ENCODE measurements around the gene DCST1. TPM values are rescaled to one million over a fixed set of nuclear protein-coding genes. Genes with fewer than 3 reads are reported as not detected.

Gene DCST1
- total RNA-seq, 1 experiment from 2014 or later: 0.15 TPM

DNA sequence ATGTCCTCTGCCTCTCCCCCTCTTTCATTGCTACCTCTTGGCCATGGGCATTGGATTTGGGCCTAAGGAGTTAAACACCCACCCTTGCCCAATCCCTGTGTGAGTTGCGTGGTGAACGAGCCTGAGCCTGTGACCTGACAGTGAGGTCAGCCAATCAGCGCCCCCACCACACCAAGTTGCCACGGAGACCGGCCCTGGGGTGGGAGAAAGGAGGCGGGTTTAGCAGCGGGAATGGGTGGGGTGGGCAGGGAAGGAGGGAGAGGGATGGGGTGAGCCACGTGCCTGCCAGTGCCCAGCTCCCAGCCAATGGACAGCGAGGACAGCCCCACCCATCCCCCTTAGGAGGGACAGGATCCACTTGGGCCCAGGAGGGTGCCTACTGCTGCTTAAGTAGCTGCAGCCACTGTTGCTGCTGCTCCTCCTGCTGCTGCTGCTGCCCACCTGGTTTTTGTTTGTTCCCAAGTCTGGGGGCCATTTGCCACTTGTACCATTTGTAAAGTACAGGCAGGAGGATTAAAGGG, 21.5 kb upstream of the DCST1 start (continued):
- TF ChIP-seq ATF1 (CRISPR knock-in tag; IDR thresholded peaks at IDR 0.05) (no peak), ZNF416 (CRISPR knock-in tag; IDR thresholded peaks at IDR 0.05) (no peak), CBFB (CRISPR knock-in tag; IDR thresholded peaks at IDR 0.05; ENCODE audit: low read depth) (no peak), RELA (CRISPR knock-in tag; IDR thresholded peaks at IDR 0.05; ENCODE audit: borderline replicate concordance) (no peak), ZNF219 (CRISPR knock-in tag; IDR thresholded peaks at IDR 0.05; ENCODE audit: borderline replicate concordance) (no peak), EMX1 (CRISPR knock-in tag; IDR thresholded peaks at IDR 0.05) (no peak), CREM (CRISPR knock-in tag; IDR thresholded peaks at IDR 0.05) (no peak), RORB (CRISPR knock-in tag; IDR thresholded peaks at IDR 0.05) (no peak), ZNF138 (CRISPR knock-in tag; conservative IDR thresholded peaks at IDR 0.05) (no peak), NR2C2 (CRISPR knock-in tag; IDR thresholded peaks at IDR 0.05) (no peak), MYBL2 (CRISPR knock-in tag; IDR thresholded peaks at IDR 0.05) (no peak), IRF2 (CRISPR knock-in tag; IDR thresholded peaks at IDR 0.05; ENCODE audit: borderline replicate concordance, low read depth) (no peak), TCF7 (CRISPR knock-in tag; IDR thresholded peaks at IDR 0.05; ENCODE audit: low read depth) (no peak), FOXJ3 (CRISPR knock-in tag; IDR thresholded peaks at IDR 0.05; ENCODE audit: borderline replicate concordance) (no peak), ZNF671 (CRISPR knock-in tag; IDR thresholded peaks at IDR 0.05) (no peak), SOX15 (CRISPR knock-in tag; IDR thresholded peaks at IDR 0.05) (no peak)
- TF ChIP-seq, protein P1, sequence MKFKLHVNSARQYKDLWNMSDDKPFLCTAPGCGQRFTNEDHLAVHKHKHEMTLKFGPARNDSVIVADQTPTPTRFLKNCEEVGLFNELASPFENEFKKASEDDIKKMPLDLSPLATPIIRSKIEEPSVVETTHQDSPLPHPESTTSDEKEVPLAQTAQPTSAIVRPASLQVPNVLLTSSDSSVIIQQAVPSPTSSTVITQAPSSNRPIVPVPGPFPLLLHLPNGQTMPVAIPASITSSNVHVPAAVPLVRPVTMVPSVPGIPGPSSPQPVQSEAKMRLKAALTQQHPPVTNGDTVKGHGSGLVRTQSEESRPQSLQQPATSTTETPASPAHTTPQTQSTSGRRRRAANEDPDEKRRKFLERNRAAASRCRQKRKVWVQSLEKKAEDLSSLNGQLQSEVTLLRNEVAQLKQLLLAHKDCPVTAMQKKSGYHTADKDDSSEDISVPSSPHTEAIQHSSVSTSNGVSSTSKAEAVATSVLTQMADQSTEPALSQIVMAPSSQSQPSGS (CRISPR knock-in tag; IDR thresholded peaks at IDR 0.05; ENCODE audit: borderline replicate concordance, low read depth): no peak
- TF ChIP-seq, protein P2, sequence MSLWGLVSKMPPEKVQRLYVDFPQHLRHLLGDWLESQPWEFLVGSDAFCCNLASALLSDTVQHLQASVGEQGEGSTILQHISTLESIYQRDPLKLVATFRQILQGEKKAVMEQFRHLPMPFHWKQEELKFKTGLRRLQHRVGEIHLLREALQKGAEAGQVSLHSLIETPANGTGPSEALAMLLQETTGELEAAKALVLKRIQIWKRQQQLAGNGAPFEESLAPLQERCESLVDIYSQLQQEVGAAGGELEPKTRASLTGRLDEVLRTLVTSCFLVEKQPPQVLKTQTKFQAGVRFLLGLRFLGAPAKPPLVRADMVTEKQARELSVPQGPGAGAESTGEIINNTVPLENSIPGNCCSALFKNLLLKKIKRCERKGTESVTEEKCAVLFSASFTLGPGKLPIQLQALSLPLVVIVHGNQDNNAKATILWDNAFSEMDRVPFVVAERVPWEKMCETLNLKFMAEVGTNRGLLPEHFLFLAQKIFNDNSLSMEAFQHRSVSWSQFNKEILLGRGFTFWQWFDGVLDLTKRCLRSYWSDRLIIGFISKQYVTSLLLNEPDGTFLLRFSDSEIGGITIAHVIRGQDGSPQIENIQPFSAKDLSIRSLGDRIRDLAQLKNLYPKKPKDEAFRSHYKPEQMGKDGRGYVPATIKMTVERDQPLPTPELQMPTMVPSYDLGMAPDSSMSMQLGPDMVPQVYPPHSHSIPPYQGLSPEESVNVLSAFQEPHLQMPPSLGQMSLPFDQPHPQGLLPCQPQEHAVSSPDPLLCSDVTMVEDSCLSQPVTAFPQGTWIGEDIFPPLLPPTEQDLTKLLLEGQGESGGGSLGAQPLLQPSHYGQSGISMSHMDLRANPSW (CRISPR knock-in tag; conservative IDR thresholded peaks at IDR 0.05; ENCODE audit: low read depth): no peak
- TF ChIP-seq, protein P3, sequence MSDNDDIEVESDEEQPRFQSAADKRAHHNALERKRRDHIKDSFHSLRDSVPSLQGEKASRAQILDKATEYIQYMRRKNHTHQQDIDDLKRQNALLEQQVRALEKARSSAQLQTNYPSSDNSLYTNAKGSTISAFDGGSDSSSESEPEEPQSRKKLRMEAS (CRISPR knock-in tag; IDR thresholded peaks at IDR 0.05): peak; percentile 64; the same call in 1 of the 2 replicates
- TF ChIP-seq, protein P4, sequence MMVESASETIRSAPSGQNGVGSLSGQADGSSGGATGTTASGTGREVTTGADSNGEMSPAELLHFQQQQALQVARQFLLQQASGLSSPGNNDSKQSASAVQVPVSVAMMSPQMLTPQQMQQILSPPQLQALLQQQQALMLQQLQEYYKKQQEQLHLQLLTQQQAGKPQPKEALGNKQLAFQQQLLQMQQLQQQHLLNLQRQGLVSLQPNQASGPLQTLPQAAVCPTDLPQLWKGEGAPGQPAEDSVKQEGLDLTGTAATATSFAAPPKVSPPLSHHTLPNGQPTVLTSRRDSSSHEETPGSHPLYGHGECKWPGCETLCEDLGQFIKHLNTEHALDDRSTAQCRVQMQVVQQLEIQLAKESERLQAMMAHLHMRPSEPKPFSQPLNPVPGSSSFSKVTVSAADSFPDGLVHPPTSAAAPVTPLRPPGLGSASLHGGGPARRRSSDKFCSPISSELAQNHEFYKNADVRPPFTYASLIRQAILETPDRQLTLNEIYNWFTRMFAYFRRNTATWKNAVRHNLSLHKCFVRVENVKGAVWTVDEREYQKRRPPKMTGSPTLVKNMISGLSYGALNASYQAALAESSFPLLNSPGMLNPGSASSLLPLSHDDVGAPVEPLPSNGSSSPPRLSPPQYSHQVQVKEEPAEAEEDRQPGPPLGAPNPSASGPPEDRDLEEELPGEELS (CRISPR knock-in tag; IDR thresholded peaks at IDR 0.05): no peak
- TF ChIP-seq, protein P5, sequence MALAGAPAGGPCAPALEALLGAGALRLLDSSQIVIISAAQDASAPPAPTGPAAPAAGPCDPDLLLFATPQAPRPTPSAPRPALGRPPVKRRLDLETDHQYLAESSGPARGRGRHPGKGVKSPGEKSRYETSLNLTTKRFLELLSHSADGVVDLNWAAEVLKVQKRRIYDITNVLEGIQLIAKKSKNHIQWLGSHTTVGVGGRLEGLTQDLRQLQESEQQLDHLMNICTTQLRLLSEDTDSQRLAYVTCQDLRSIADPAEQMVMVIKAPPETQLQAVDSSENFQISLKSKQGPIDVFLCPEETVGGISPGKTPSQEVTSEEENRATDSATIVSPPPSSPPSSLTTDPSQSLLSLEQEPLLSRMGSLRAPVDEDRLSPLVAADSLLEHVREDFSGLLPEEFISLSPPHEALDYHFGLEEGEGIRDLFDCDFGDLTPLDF (CRISPR knock-in tag; IDR thresholded peaks at IDR 0.05): no peak
- TF ChIP-seq, protein P6, sequence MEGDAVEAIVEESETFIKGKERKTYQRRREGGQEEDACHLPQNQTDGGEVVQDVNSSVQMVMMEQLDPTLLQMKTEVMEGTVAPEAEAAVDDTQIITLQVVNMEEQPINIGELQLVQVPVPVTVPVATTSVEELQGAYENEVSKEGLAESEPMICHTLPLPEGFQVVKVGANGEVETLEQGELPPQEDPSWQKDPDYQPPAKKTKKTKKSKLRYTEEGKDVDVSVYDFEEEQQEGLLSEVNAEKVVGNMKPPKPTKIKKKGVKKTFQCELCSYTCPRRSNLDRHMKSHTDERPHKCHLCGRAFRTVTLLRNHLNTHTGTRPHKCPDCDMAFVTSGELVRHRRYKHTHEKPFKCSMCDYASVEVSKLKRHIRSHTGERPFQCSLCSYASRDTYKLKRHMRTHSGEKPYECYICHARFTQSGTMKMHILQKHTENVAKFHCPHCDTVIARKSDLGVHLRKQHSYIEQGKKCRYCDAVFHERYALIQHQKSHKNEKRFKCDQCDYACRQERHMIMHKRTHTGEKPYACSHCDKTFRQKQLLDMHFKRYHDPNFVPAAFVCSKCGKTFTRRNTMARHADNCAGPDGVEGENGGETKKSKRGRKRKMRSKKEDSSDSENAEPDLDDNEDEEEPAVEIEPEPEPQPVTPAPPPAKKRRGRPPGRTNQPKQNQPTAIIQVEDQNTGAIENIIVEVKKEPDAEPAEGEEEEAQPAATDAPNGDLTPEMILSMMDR (IDR thresholded peaks at IDR 0.05): no peak
- TF ChIP-seq, protein P7, sequence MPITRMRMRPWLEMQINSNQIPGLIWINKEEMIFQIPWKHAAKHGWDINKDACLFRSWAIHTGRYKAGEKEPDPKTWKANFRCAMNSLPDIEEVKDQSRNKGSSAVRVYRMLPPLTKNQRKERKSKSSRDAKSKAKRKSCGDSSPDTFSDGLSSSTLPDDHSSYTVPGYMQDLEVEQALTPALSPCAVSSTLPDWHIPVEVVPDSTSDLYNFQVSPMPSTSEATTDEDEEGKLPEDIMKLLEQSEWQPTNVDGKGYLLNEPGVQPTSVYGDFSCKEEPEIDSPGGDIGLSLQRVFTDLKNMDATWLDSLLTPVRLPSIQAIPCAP (CRISPR knock-in tag; IDR thresholded peaks at IDR 0.05): no peak
- TF ChIP-seq, protein P8, sequence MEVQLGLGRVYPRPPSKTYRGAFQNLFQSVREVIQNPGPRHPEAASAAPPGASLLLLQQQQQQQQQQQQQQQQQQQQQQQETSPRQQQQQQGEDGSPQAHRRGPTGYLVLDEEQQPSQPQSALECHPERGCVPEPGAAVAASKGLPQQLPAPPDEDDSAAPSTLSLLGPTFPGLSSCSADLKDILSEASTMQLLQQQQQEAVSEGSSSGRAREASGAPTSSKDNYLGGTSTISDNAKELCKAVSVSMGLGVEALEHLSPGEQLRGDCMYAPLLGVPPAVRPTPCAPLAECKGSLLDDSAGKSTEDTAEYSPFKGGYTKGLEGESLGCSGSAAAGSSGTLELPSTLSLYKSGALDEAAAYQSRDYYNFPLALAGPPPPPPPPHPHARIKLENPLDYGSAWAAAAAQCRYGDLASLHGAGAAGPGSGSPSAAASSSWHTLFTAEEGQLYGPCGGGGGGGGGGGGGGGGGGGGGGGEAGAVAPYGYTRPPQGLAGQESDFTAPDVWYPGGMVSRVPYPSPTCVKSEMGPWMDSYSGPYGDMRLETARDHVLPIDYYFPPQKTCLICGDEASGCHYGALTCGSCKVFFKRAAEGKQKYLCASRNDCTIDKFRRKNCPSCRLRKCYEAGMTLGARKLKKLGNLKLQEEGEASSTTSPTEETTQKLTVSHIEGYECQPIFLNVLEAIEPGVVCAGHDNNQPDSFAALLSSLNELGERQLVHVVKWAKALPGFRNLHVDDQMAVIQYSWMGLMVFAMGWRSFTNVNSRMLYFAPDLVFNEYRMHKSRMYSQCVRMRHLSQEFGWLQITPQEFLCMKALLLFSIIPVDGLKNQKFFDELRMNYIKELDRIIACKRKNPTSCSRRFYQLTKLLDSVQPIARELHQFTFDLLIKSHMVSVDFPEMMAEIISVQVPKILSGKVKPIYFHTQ (CRISPR knock-in tag; IDR thresholded peaks at IDR 0.05): no peak
- TF ChIP-seq, protein P9, sequence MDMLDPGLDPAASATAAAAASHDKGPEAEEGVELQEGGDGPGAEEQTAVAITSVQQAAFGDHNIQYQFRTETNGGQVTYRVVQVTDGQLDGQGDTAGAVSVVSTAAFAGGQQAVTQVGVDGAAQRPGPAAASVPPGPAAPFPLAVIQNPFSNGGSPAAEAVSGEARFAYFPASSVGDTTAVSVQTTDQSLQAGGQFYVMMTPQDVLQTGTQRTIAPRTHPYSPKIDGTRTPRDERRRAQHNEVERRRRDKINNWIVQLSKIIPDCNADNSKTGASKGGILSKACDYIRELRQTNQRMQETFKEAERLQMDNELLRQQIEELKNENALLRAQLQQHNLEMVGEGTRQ (CRISPR knock-in tag; IDR thresholded peaks at IDR 0.05): peak; percentile 93
